GM12878 (cell line): Measurements from ENCODE around the gene WDHD1. TPM values are rescaled to one million over a fixed set of nuclear protein-coding genes. Genes with fewer than 3 reads are reported as not detected.
A peak's percentile ranks its signal among the peaks of the same experiment; 100 is the strongest.

Source experiments
- BCL11A ChIP-seq: IDR thresholded peaks from 2 replicates; pipeline ENCODE4 v1.6.1; 2011; ENCODE audit warnings: low read depth, low read length
- CHD2 ChIP-seq: IDR thresholded peaks from 2 replicates; pipeline ENCODE4 v1.6.1; 2011; ENCODE audit warnings: low read depth, low read length, improper control_type of control experiment, borderline replicate concordance
- ETV6 ChIP-seq, 2 experiments: fragments of 450-650 bp in 1 of 2; IDR thresholded peaks in 1 of 2; conservative IDR thresholded peaks in 1 of 2; 2 replicates each; pipeline ENCODE4 v1.6.1; 2014; ENCODE audit warnings: antibody characterized with exemption in 1 of 2, borderline replicate concordance in 1 of 2, low read depth in 1 of 2, mild to moderate bottlenecking in 1 of 2, moderate library complexity in 1 of 2
- KAT2A ChIP-seq: conservative IDR thresholded peaks from 2 replicates; pipeline ENCODE4 v1.6.1; 2011; ENCODE audit warnings: low read depth, low read length; ENCODE audit not compliant: control insufficient read depth
- MXI1 ChIP-seq: fragments of 150-350 bp; IDR thresholded peaks from 2 replicates; pipeline ENCODE4 v1.6.1; 2011; ENCODE audit warnings: low read depth, mild to moderate bottlenecking, inconsistent platforms, low read length, improper control_type of control experiment
- MYC ChIP-seq: IDR thresholded peaks from 2 replicates; pipeline ENCODE4 v1.6.1; 2011; ENCODE audit warnings: mild to moderate bottlenecking, low read length, moderate library complexity, inconsistent platforms; ENCODE audit not compliant: insufficient read depth, insufficient replicate concordance, insufficient read length, severe bottlenecking
- NR2C1 ChIP-seq: fragments of 450-650 bp; IDR thresholded peaks from 2 replicates; pipeline ENCODE4 v1.6.1; 2017; ENCODE audit warnings: antibody characterized with exemption, mild to moderate bottlenecking, moderate library complexity
- NRF1 ChIP-seq: conservative IDR thresholded peaks from 2 replicates; pipeline ENCODE4 v1.6.1; 2011; ENCODE audit warnings: mild to moderate bottlenecking, low read depth, low read length, improper control_type of control experiment
- POU2F2 ChIP-seq: IDR thresholded peaks from 3 replicates; pipeline ENCODE4 v1.6.1; 2011; ENCODE audit warnings: low read depth, mild to moderate bottlenecking, low read length, borderline replicate concordance
- RB1 ChIP-seq: fragments of 450-650 bp; formaldehyde crosslinking; IDR thresholded peaks from 2 replicates; pipeline ENCODE4 v1.6.1; 2017; ENCODE audit warnings: mild to moderate bottlenecking, borderline replicate concordance
- SIX5 ChIP-seq: IDR thresholded peaks from 2 replicates; pipeline ENCODE4 v1.6.1; 2011; ENCODE audit warnings: mild to moderate bottlenecking, low read depth, low read length, moderate library complexity; ENCODE audit not compliant: severe bottlenecking
- SMAD1 ChIP-seq: fragments of 450-650 bp; IDR thresholded peaks from 2 replicates; pipeline ENCODE4 v1.6.1; 2018; ENCODE audit warnings: mild to moderate bottlenecking, low read depth; ENCODE audit not compliant: partially characterized antibody
- TCF3 ChIP-seq: IDR thresholded peaks from 2 replicates; pipeline ENCODE4 v1.6.1; 2012; ENCODE audit warnings: low read depth, mild to moderate bottlenecking, low read length, borderline replicate concordance; ENCODE audit not compliant: insufficient read depth
- TCF7 ChIP-seq: IDR thresholded peaks from 2 replicates; pipeline ENCODE4 v1.6.1; 2014; ENCODE audit warnings: antibody characterized with exemption, borderline replicate concordance
- ZNF217 ChIP-seq: fragments of 450-650 bp; IDR thresholded peaks from 2 replicates; pipeline ENCODE4 v1.6.1; 2017; ENCODE audit warnings: antibody characterized with exemption, mild to moderate bottlenecking
- ZSCAN29 ChIP-seq: fragments of 450-650 bp; IDR thresholded peaks from 2 replicates; pipeline ENCODE4 v1.6.1; 2017; ENCODE audit warnings: mild to moderate bottlenecking, moderate library complexity
- polyA plus RNA-seq, 11 experiments: library from polyadenylated mRNA; depleted of rRNA in 4 of 11; unstranded in 6 of 11; stranded (reverse) in 5 of 11; fragments of >200 nt; fragmentation: Nextera tagmentation in 4 of 11; fragmentation: Illumina TruSeq in 1 of 11; extraction: Ambion mirVana in 4 of 11; extraction: Trizol in 1 of 11; gene quantifications; 1 replicate in 1 of 11; 2 replicates in 10 of 11; pipeline versions ENCODE4 v1.2.1 to v1.2.3, GENCODE V29; 2011 to 2016; ENCODE audit warnings: inconsistent platforms in 2 of 11, missing spikeins in 2 of 11, low read depth in 1 of 11
- total RNA-seq, 4 experiments: library from RNA; depleted of rRNA in 3 of 4; stranded (reverse); fragments of >200 nt in 3 of 4; fragmentation: Illumina TruSeq in 1 of 4; extraction: Trizol in 1 of 4; gene quantifications; 2 replicates each; pipeline versions ENCODE4 v1.2.1 to v1.2.3, GENCODE V29; 2013 to 2021
- TF ChIP-seq, protein P1 (sequence below): fragments of 450-650 bp; conservative IDR thresholded peaks from 2 replicates; pipeline ENCODE4 v1.6.1; 2017; ENCODE audit warnings: mild to moderate bottlenecking, moderate library complexity
- TF ChIP-seq, protein P2 (sequence below): fragments of 150-350 bp; IDR thresholded peaks from 2 replicates; pipeline ENCODE4 v1.6.1; 2014; ENCODE audit warnings: mild to moderate bottlenecking, low read depth, low read length
- TF ChIP-seq, protein P3 (sequence below): fragments of 450-650 bp; IDR thresholded peaks from 2 replicates; pipeline ENCODE4 v1.6.1; 2017; ENCODE audit warnings: low read depth, mild to moderate bottlenecking, moderate library complexity
- TF ChIP-seq, protein P4 (sequence below): fragments of 450-650 bp; formaldehyde crosslinking; IDR thresholded peaks from 2 replicates; pipeline ENCODE4 v1.4.0; 2020; ENCODE audit warnings: mild to moderate bottlenecking, moderate library complexity

The WDHD1 gene
- total and polyA plus RNA-seq, 10 of the 15 experiments (the other 5 are each of a cell fraction or from before 2014, with no cell fraction given), result 11.3 to 50.5 (median 32.6) TPM

DNA sequence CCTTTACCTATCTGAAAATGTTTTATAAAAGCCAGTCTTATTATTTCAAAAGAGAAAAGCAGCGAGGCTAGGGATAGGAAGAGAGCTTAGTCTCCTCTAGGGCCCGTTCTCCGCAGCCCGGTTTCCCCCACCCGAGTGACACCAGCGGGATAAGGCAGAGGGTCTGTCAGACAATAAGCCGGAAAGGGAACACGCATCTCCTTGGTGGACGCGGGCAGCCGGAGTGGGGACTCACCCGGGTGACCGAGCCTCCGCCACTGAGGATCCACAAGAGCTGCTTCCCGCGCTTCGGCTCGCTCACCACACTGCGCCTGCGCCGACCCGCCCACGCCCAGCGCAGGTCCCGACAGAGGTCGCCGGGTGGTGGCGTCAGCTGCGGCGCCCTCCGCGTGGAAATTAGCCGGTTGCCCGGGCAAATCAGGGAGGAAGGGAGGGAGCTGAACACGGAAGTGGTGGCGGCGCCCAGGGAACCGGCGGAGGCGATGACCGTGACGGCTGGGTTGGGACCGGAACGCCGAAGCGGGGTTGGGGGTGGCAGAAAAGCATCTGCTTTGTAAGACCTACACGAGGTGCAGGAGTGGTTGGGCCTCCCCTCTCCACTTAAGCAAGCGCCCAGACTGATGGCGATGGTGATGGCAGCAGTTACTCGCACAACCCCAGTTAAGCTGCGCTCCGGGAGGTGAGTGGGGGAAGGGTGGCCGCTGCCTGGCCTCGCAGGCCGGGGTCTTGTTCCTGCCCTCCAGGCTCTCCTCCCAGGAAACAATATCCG is at the start of gene WDHD1, which contains the start of gene SOCS4 (continued):
- TF ChIP-seq POU2F2 (peak; percentile 84), NRF1 (peak; percentile 58), TCF3 (peak; percentile 74; the same call in 1 of the 2 replicates), NR2C1 (no peak; the same call in 1 of the 2 replicates), TCF7 (no peak), KAT2A (no peak), ETV6 (conservative IDR thresholded peaks at IDR 0.05 in 1 of 2, IDR thresholded peaks at IDR 0.05 in 1 of 2; ENCODE audit: borderline replicate concordance in 1 of 2, low read depth in 1 of 2) (no peak; a peak in 1 of 4 replicates), CHD2 (peak; percentile 62), SMAD1 (no peak), MYC (peak; percentile 89), ZNF217 (peak; percentile 61; the same call in 1 of the 2 replicates), RB1 (peak; percentile 100), SIX5 (no peak), BCL11A (no peak; the same call in 1 of the 2 replicates), ZSCAN29 (no peak), MXI1 (peak; percentile 95)
- TF ChIP-seq, protein P1, sequence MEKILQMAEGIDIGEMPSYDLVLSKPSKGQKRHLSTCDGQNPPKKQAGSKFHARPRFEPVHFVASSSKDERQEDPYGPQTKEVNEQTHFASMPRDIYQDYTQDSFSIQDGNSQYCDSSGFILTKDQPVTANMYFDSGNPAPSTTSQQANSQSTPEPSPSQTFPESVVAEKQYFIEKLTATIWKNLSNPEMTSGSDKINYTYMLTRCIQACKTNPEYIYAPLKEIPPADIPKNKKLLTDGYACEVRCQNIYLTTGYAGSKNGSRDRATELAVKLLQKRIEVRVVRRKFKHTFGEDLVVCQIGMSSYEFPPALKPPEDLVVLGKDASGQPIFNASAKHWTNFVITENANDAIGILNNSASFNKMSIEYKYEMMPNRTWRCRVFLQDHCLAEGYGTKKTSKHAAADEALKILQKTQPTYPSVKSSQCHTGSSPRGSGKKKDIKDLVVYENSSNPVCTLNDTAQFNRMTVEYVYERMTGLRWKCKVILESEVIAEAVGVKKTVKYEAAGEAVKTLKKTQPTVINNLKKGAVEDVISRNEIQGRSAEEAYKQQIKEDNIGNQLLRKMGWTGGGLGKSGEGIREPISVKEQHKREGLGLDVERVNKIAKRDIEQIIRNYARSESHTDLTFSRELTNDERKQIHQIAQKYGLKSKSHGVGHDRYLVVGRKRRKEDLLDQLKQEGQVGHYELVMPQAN, result peak; percentile 96
- TF ChIP-seq, protein P2, sequence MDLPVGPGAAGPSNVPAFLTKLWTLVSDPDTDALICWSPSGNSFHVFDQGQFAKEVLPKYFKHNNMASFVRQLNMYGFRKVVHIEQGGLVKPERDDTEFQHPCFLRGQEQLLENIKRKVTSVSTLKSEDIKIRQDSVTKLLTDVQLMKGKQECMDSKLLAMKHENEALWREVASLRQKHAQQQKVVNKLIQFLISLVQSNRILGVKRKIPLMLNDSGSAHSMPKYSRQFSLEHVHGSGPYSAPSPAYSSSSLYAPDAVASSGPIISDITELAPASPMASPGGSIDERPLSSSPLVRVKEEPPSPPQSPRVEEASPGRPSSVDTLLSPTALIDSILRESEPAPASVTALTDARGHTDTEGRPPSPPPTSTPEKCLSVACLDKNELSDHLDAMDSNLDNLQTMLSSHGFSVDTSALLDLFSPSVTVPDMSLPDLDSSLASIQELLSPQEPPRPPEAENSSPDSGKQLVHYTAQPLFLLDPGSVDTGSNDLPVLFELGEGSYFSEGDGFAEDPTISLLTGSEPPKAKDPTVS, result no peak
- TF ChIP-seq, protein P3, sequence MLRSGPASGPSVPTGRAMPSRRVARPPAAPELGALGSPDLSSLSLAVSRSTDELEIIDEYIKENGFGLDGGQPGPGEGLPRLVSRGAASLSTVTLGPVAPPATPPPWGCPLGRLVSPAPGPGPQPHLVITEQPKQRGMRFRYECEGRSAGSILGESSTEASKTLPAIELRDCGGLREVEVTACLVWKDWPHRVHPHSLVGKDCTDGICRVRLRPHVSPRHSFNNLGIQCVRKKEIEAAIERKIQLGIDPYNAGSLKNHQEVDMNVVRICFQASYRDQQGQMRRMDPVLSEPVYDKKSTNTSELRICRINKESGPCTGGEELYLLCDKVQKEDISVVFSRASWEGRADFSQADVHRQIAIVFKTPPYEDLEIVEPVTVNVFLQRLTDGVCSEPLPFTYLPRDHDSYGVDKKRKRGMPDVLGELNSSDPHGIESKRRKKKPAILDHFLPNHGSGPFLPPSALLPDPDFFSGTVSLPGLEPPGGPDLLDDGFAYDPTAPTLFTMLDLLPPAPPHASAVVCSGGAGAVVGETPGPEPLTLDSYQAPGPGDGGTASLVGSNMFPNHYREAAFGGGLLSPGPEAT, result peak; percentile 85
- TF ChIP-seq, protein P4, sequence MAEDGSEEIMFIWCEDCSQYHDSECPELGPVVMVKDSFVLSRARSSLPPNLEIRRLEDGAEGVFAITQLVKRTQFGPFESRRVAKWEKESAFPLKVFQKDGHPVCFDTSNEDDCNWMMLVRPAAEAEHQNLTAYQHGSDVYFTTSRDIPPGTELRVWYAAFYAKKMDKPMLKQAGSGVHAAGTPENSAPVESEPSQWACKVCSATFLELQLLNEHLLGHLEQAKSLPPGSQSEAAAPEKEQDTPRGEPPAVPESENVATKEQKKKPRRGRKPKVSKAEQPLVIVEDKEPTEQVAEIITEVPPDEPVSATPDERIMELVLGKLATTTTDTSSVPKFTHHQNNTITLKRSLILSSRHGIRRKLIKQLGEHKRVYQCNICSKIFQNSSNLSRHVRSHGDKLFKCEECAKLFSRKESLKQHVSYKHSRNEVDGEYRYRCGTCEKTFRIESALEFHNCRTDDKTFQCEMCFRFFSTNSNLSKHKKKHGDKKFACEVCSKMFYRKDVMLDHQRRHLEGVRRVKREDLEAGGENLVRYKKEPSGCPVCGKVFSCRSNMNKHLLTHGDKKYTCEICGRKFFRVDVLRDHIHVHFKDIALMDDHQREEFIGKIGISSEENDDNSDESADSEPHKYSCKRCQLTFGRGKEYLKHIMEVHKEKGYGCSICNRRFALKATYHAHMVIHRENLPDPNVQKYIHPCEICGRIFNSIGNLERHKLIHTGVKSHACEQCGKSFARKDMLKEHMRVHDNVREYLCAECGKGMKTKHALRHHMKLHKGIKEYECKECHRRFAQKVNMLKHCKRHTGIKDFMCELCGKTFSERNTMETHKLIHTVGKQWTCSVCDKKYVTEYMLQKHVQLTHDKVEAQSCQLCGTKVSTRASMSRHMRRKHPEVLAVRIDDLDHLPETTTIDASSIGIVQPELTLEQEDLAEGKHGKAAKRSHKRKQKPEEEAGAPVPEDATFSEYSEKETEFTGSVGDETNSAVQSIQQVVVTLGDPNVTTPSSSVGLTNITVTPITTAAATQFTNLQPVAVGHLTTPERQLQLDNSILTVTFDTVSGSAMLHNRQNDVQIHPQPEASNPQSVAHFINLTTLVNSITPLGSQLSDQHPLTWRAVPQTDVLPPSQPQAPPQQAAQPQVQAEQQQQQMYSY, result no peak
